ENCODE measurements around the gene ADGB.

DNA sequence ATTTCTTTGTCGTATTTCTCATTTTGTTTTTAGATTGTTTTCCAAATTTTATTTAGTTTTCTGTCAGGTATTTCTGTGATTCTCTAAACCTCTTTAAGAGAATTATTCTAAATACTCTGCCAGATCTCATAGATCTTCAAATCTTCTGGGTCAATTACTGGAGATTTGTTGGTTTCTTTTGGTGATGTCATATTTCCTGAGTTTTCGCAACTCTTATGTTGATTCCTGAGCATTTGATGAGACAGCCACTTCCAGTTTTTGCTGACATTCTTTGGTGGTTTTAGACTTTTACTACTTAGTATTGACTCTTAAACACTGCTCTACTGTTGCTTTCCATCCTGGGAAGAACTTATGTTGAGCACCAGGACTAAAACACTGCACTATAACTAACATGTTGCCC lies 21.9 kb downstream of the ADGB start:
- TF ChIP-seq, protein P1, sequence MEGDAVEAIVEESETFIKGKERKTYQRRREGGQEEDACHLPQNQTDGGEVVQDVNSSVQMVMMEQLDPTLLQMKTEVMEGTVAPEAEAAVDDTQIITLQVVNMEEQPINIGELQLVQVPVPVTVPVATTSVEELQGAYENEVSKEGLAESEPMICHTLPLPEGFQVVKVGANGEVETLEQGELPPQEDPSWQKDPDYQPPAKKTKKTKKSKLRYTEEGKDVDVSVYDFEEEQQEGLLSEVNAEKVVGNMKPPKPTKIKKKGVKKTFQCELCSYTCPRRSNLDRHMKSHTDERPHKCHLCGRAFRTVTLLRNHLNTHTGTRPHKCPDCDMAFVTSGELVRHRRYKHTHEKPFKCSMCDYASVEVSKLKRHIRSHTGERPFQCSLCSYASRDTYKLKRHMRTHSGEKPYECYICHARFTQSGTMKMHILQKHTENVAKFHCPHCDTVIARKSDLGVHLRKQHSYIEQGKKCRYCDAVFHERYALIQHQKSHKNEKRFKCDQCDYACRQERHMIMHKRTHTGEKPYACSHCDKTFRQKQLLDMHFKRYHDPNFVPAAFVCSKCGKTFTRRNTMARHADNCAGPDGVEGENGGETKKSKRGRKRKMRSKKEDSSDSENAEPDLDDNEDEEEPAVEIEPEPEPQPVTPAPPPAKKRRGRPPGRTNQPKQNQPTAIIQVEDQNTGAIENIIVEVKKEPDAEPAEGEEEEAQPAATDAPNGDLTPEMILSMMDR (IDR thresholded peaks at IDR 0.05; ENCODE audit: low read depth, low read length): no peak
- no peak for TF ChIP-seq POLR2A (IDR thresholded peaks at IDR 0.05; ENCODE audit: extremely low read depth, insufficient read length)
- TF ChIP-seq, protein P2, sequence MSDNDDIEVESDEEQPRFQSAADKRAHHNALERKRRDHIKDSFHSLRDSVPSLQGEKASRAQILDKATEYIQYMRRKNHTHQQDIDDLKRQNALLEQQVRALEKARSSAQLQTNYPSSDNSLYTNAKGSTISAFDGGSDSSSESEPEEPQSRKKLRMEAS (IDR thresholded peaks at IDR 0.05; ENCODE audit: low read depth, low read length): no peak
- TF ChIP-seq MYC (IDR thresholded peaks at IDR 0.05; ENCODE audit: low read depth, low read length): no peak
